MM.1S (cell line): ENCODE measurements around the gene GINS2.

ENCODE experiments used
- DNase-seq: peaks from one replicate; pipeline ENCODE4 v3.0.0-alpha.2; 2015
- H2AFZ ChIP-seq: fragments of 300-600 bp; sonication (generic); 2 replicates; pipeline ENCODE4 v1.6.0; 2016; ENCODE audit warnings: antibody characterized with exemption, low read length
- H3F3A ChIP-seq: fragments of 300-600 bp; sonication (generic); 2 replicates; pipeline ENCODE4 v1.6.1; 2016; ENCODE audit warnings: mild to moderate bottlenecking, antibody characterized with exemption, low read length, moderate library complexity, mixed read lengths; ENCODE audit not compliant: insufficient read depth
- H3K27ac ChIP-seq: fragments of 300-600 bp; sonication (generic); 2 replicates; pipeline ENCODE4 v1.5.1; 2016; ENCODE audit warnings: mild to moderate bottlenecking, low read length
- H3K27me3 ChIP-seq: fragments of 300-600 bp; sonication (generic); replicated peaks from 2 replicates; pipeline ENCODE4 v1.6.0; 2016; ENCODE audit warnings: low read length; ENCODE audit not compliant: insufficient read depth
- H3K36me3 ChIP-seq: fragments of 300-600 bp; sonication (generic); replicated peaks from 2 replicates; pipeline ENCODE4 v1.6.1; 2016; ENCODE audit warnings: mild to moderate bottlenecking, low read length, mixed read lengths; ENCODE audit not compliant: insufficient read depth
- H3K4me1 ChIP-seq: fragments of 300-600 bp; sonication (generic); 2 replicates; pipeline ENCODE4 v1.6.1; 2016; ENCODE audit warnings: low read length, mixed read lengths
- H3K4me2 ChIP-seq: fragments of 300-600 bp; sonication (generic); 2 replicates; pipeline ENCODE4 v1.6.0; 2016; ENCODE audit warnings: low read depth, low read length
- H3K4me3 ChIP-seq: fragments of 300-600 bp; sonication (generic); 2 replicates; pipeline ENCODE4 v1.5.1; 2016; ENCODE audit warnings: low read length, mixed read lengths
- H3K79me2 ChIP-seq: fragments of 300-600 bp; sonication (generic); 2 replicates; pipeline ENCODE4 v1.6.1; 2016; ENCODE audit warnings: mixed run types, low read length, mixed read lengths
- H3K9ac ChIP-seq: fragments of 300-600 bp; sonication (generic); 2 replicates; pipeline ENCODE4 v1.6.1; 2016; ENCODE audit warnings: low read length, mixed read lengths
- H3K9me2 ChIP-seq: fragments of 300-600 bp; sonication (generic); replicated peaks from 2 replicates; pipeline ENCODE4 v1.6.1; 2016; ENCODE audit warnings: mild to moderate bottlenecking, low read length, mixed read lengths; ENCODE audit not compliant: insufficient read depth
- H3K9me3 ChIP-seq: fragments of 300-600 bp; sonication (generic); replicated peaks from 2 replicates; pipeline ENCODE4 v1.6.1; 2016; ENCODE audit warnings: mild to moderate bottlenecking, low read length, mixed read lengths; ENCODE audit not compliant: insufficient read depth
- H4K20me1 ChIP-seq: fragments of 300-600 bp; sonication (generic); 2 replicates; pipeline ENCODE4 v1.6.1; 2016; ENCODE audit warnings: mild to moderate bottlenecking, low read length, moderate library complexity, mixed read lengths; ENCODE audit not compliant: insufficient read depth
- EZH2 ChIP-seq: fragments of 300-600 bp; sonication (generic); optimal IDR thresholded peaks from 2 replicates; pipeline ENCODE3; 2017; ENCODE audit warnings: low read depth, mild to moderate bottlenecking, antibody characterized with exemption, low read length, mixed read lengths
- EZH2phosphoT487 ChIP-seq: fragments of 300-600 bp; sonication (generic); IDR thresholded peaks from 2 replicates; pipeline ENCODE4 v1.6.1; 2018; ENCODE audit warnings: antibody characterized with exemption, low read length
- TF ChIP-seq, protein P1 (sequence below): fragments of 300-600 bp; sonication (generic); IDR thresholded peaks from 2 replicates; pipeline ENCODE4 v1.5.1; 2016; ENCODE audit warnings: antibody characterized with exemption, low read length, mixed read lengths

GINS2 gene

DNA sequence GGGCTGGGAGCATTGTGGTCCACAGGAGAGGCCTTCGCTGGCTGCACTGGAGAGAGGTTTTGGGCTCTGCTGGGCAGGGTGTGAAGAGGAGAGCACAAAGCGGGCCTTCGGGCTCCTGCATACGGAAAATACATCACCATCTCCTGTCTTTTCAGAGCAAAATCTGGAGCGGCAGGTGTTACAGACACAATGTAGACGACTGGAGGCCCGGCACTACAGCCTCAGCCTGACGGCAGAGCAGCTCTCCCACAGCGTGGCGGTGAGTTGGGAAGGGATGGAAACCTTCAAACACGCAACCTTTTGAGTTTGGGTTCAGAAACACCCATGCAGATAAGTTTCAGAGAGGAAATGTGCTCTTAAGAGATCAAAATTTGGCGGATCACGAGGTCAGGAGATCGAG lies 17.9 kb downstream of the GINS2 start:
- Histone ChIP-seq H3K9ac (no peak overlapping the region), H3K27ac (no peak overlapping the region), H3K79me2 (peaks cover 9% of the 10 kb centered on the region; the same call in 1 of the 2 replicates), H3F3A (peaks cover 16% of the 10 kb centered on the region), H3K4me1 (peaks cover 20% of the 10 kb centered on the region), H3K4me3 (no peak overlapping the region), H3K27me3 (no peaks in the 10 kb centered on the region), H3K9me2 (no peaks in the 10 kb centered on the region), H4K20me1 (no peaks in the 10 kb centered on the region), H3K36me3 (no peaks in the 10 kb centered on the region), H2AFZ (no peak overlapping the region), H3K4me2 (no peak overlapping the region), H3K9me3 (no peaks in the 10 kb centered on the region)
- DNase-seq = no peak
- TF ChIP-seq EZH2 (no peak), EZH2phosphoT487 (no peak)
- TF ChIP-seq, protein P1, sequence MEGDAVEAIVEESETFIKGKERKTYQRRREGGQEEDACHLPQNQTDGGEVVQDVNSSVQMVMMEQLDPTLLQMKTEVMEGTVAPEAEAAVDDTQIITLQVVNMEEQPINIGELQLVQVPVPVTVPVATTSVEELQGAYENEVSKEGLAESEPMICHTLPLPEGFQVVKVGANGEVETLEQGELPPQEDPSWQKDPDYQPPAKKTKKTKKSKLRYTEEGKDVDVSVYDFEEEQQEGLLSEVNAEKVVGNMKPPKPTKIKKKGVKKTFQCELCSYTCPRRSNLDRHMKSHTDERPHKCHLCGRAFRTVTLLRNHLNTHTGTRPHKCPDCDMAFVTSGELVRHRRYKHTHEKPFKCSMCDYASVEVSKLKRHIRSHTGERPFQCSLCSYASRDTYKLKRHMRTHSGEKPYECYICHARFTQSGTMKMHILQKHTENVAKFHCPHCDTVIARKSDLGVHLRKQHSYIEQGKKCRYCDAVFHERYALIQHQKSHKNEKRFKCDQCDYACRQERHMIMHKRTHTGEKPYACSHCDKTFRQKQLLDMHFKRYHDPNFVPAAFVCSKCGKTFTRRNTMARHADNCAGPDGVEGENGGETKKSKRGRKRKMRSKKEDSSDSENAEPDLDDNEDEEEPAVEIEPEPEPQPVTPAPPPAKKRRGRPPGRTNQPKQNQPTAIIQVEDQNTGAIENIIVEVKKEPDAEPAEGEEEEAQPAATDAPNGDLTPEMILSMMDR = no peak

DNA sequence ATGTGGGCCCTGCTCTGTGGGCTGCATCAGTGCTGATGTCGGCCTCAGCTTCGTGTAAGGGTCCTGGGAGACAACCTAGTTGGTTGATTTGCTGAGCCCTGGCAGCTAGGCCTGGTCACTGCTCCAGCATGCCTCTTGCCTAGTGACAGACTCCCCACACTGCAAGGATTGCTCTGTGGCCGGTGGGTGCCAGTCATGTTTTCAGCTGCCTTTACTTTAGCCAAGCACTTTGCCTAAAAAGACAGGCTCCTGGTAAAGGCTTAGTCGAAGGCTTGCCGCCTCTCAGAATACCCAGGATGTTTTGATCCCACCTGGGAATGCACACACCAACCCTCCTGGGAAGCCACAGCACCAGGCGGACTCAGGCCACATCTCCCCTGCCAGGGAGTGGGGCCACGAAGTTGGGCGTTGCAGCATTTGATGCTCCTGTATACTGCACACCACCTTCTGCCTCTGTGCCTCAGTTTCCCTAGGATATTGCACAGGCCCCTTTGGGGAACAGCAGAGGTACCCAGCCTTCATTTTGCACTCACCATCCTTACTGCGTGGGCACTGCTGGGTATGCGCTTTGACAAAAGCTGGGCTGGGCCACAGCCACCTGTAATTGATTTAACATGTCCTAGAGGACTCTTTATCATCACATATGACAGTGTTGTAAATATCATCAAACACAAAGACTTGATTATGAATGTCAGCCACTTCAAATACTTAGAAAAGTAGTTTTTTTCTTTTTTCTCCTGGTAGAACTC lies 19.9 kb downstream of the GINS2 start:
- Histone ChIP-seq H3F3A (no peaks in the 10 kb centered on the region; the same call in 1 of the 2 replicates), H3K79me2 (peaks cover 4% of the 10 kb centered on the region; the same call in 1 of the 2 replicates), H4K20me1 (no peaks in the 10 kb centered on the region), H3K4me3 (no peak overlapping the region), H2AFZ (no peak overlapping the region), H3K27ac (no peak overlapping the region), H3K36me3 (no peaks in the 10 kb centered on the region), H3K9me3 (no peaks in the 10 kb centered on the region), H3K9ac (no peak overlapping the region), H3K4me2 (no peak overlapping the region), H3K4me1 (peaks cover 1% of the 10 kb centered on the region; the same call in 1 of the 2 replicates), H3K27me3 (no peaks in the 10 kb centered on the region), H3K9me2 (no peaks in the 10 kb centered on the region)
- DNase-seq = no peak
- TF ChIP-seq, protein P1 = no peak
- TF ChIP-seq EZH2 = no peak
- TF ChIP-seq EZH2phosphoT487 = no peak

DNA sequence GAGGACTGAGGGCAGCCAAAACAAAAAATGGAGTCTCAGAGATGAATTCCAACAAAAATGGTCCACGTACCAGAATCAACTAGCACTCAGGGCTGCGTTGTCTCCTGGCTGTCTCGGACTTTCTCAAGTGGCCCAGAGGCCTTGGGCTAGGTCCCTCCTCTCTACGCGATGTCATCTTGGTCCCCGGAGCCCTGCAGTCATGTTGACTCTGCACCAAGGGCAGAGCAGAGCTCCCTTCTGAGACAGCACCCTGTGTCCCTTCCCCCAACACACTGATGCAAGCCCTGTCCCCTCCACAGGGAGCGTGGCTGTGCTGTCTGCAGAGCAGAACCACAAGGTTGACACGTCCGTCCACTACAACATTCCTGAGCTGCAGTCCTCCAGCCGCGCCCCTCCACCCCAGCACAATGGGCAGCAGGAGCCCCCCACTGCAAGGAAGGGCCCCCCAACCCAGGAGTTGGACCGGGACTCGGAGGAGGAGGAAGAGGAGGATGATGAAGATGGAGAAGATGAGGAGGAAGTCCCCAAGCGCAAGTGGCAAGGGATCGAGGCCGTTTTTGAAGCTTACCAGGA lies 20.8 kb downstream of the GINS2 start:
- Histone ChIP-seq H3K79me2 (no peaks in the 10 kb centered on the region), H3K9me3 (no peaks in the 10 kb centered on the region), H3K4me2 (no peak overlapping the region), H3K4me3 (no peak overlapping the region), H3F3A (no peaks in the 10 kb centered on the region), H3K27ac (no peak overlapping the region), H2AFZ (no peak overlapping the region), H3K9me2 (no peaks in the 10 kb centered on the region), H3K27me3 (no peaks in the 10 kb centered on the region), H4K20me1 (no peaks in the 10 kb centered on the region), H3K36me3 (no peaks in the 10 kb centered on the region), H3K9ac (no peak overlapping the region), H3K4me1 (no peaks in the 10 kb centered on the region)
- no peak for TF ChIP-seq EZH2phosphoT487
- TF ChIP-seq, protein P1 = no peak
- TF ChIP-seq EZH2 = no peak
- DNase-seq = no peak
